ENCODE data around the gene DOCK10. TPM values are rescaled to one million over a fixed set of nuclear protein-coding genes. Genes with fewer than 3 reads are reported as not detected.

Gene DOCK10
- total RNA-seq, 2 donors from 2014 or later = 0.93 to 2.0 TPM

DNA sequence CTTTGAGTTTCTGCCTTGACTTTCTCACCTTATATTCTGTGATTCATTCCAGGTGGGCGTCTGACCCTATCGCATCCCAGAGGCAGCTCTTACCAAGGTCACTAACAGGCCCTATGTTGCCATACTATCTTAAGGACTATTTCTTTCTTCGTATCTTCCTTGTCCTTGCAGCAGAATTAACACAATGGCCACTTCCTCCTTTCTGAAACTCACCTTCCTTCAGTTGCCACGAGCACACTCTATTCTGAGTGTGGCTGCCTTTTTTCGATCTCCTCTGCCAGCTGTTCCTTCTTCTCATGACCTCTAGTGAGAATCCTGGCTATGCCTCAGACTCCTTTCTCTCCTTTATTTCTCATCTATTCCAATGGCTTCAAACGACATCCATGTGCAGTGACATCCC, 165.7 kb downstream of the DOCK10 start:
- no peak overlapping the region for H3K4me3 ChIP-seq
- H3K36me3 ChIP-seq = no peaks in the 10 kb centered on the region
- no peaks in the 10 kb centered on the region for H3K9me3 ChIP-seq
- H3K27me3 ChIP-seq = no peaks in the 10 kb centered on the region
- peaks cover 0 to 2% of the 10 kb centered on the region in 2 donors for H3K4me1 ChIP-seq
- H3K27ac ChIP-seq = no peak overlapping the region
- TF ChIP-seq, protein P1, sequence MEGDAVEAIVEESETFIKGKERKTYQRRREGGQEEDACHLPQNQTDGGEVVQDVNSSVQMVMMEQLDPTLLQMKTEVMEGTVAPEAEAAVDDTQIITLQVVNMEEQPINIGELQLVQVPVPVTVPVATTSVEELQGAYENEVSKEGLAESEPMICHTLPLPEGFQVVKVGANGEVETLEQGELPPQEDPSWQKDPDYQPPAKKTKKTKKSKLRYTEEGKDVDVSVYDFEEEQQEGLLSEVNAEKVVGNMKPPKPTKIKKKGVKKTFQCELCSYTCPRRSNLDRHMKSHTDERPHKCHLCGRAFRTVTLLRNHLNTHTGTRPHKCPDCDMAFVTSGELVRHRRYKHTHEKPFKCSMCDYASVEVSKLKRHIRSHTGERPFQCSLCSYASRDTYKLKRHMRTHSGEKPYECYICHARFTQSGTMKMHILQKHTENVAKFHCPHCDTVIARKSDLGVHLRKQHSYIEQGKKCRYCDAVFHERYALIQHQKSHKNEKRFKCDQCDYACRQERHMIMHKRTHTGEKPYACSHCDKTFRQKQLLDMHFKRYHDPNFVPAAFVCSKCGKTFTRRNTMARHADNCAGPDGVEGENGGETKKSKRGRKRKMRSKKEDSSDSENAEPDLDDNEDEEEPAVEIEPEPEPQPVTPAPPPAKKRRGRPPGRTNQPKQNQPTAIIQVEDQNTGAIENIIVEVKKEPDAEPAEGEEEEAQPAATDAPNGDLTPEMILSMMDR (IDR thresholded peaks at IDR 0.05) = no peak
- DNase-seq (ENCODE audit: low spot score) = no peak

DNA sequence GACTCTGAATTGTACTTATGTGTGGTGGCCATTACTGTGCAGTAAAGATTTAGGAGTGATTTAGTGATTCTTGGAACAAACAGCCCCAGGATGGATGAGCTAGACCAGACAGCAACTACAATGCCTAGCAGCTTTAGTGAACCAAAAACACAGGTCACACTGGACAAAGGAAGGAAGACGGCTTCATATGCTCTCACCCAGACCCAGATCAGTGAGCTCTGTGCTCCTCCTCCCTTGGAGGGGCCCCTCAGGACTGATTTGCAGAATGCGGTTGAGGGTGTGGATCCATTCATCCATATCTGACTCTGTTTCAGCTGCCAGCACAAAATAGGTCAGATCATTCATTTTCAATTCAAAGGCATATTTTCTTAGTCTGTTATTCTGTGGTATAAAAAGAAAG, 166.4 kb downstream of the DOCK10 start:
- no peaks in the 10 kb centered on the region for H3K27me3 ChIP-seq
- TF ChIP-seq, protein P1 (IDR thresholded peaks at IDR 0.05) = no peak
- H3K36me3 ChIP-seq = no peaks in the 10 kb centered on the region
- no peak overlapping the region for H3K4me3 ChIP-seq
- peaks cover 0 to 4% of the 10 kb centered on the region in 2 donors for H3K4me1 ChIP-seq
- H3K27ac ChIP-seq = no peak overlapping the region
- no peaks in the 10 kb centered on the region for H3K9me3 ChIP-seq
- DNase-seq (ENCODE audit: low spot score) = no peak

DNA sequence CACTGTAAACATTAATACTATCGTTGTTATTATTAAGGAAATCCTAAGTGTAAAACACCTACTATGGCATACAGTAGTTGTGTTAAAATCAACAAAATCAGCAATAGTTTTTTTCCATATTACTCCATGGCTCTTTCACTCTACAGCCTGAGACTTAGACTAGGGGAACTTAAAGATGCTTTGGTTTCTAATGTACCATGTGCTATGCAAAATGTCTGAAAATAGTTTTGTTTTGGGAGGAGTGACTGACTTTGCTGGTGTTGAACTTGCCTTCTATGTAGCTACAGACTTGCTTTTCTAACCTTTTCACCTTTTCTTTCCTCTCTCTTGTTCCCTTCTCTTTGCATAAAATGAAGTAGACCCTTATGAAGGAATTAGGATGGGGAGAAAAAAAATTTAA, 167.1 kb downstream of the DOCK10 start:
- TF ChIP-seq, protein P1 (IDR thresholded peaks at IDR 0.05) = no peak
- no peak overlapping the region for H3K4me3 ChIP-seq
- no peaks in the 10 kb centered on the region for H3K27me3 ChIP-seq
- no peaks in the 10 kb centered on the region for H3K9me3 ChIP-seq
- H3K36me3 ChIP-seq = no peaks in the 10 kb centered on the region
- H3K27ac ChIP-seq = no peak overlapping the region
- no peak for DNase-seq (ENCODE audit: low spot score)
- peaks cover 0 to 4% of the 10 kb centered on the region in 2 donors for H3K4me1 ChIP-seq

DNA sequence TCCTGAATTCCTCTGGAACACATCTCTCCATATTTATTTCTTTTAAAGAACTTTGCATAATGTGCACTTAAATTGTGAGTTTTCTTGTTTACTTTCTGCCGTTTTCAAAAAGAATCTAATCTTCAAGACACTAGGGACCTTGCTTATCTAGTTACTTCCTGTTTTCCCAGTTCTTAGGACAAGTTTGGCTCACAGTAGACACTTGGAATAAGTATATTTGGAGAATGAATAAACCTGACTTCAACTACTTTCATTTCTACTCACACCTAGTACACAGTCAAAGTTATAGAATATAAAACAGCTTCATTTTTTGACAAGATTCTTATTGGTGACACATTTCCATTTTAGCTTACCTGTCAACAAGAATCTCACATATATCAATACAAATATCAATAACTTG, 170.5 kb downstream of the DOCK10 start:
- DNase-seq (ENCODE audit: low spot score) = no peak
- H3K27me3 ChIP-seq = no peaks in the 10 kb centered on the region
- TF ChIP-seq, protein P1 (IDR thresholded peaks at IDR 0.05) = no peak
- H3K36me3 ChIP-seq = no peaks in the 10 kb centered on the region
- peaks cover 0 to 7% of the 10 kb centered on the region in 2 donors for H3K4me1 ChIP-seq
- H3K27ac ChIP-seq = no peak overlapping the region
- no peak overlapping the region for H3K4me3 ChIP-seq
- no peaks in the 10 kb centered on the region for H3K9me3 ChIP-seq

DNA sequence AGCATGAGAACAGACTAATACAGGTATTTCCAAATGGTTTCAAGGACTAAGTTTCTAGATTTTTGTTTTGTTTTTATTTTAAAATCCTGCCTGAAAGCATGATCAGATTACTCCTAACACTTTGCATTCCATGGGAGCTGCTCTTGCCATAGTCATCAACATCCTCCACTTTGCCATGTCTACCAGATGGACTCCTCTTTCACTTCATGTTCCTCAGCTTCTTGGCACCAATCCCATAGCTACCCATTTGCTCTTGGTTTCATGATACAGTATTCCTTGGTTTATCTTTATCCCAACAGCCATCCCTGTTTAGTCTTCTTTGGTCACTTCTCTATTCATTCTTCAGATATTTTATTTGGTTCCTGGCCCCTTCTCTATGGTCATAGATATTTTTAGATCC, 171.9 kb downstream of the DOCK10 start:
- DNase-seq (ENCODE audit: low spot score) = no peak
- no peak overlapping the region for H3K4me3 ChIP-seq
- peaks cover 0 to 7% of the 10 kb centered on the region in 2 donors for H3K4me1 ChIP-seq
- no peaks in the 10 kb centered on the region for H3K36me3 ChIP-seq
- no peaks in the 10 kb centered on the region for H3K27me3 ChIP-seq
- no peaks in the 10 kb centered on the region for H3K9me3 ChIP-seq
- H3K27ac ChIP-seq = no peak overlapping the region
- TF ChIP-seq, protein P1 (IDR thresholded peaks at IDR 0.05) = no peak

DNA sequence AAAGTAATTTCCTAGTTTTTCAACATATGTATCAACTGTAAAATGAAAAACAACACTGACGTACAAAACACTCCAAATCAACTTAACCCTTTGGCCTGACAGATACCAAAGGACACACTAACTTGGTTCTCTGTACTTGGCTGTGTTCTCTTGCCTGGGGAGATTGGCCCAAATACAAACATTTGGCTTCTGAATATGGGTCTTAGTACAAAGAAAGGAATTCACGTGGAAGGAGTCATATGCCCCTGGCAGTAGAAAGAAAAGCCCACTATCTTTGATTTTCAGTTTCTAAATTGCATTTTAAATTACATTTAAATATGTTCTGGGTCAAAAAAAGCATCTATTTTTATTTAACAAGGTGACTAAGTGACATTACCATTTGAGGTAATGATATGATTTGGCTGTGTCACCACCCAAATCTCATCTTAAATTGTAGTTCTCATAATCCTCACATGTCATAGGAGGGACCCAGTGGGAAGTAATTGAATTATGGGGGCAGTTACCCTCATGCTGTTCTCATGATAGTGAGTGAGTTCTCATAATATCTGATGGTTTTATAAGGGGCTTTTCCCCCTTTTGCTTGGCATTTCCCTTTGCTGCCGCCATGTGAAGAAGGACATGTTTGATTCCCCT, 172.6 kb downstream of the DOCK10 start:
- H3K27ac ChIP-seq = no peak overlapping the region
- H3K36me3 ChIP-seq = no peaks in the 10 kb centered on the region
- no peak for DNase-seq (ENCODE audit: low spot score)
- H3K4me1 ChIP-seq = peaks cover 0 to 7% of the 10 kb centered on the region in 2 donors
- H3K9me3 ChIP-seq = no peaks in the 10 kb centered on the region
- H3K27me3 ChIP-seq = no peaks in the 10 kb centered on the region
- H3K4me3 ChIP-seq = no peak overlapping the region
- TF ChIP-seq, protein P1 (IDR thresholded peaks at IDR 0.05) = no peak
